HepG2 (cell line): ENCODE data around the gene NEIL1. TPM values are rescaled to one million over a fixed set of nuclear protein-coding genes. Genes with fewer than 3 reads are reported as not detected.

Source experiments
- ASH2L ChIP-seq: fragments of 300-600, 200-600 bp; sonication (generic); IDR thresholded peaks from 2 replicates; pipeline ENCODE4 v1.7.0; 2017; ENCODE audit warnings: low read depth, mild to moderate bottlenecking, moderate library complexity, mixed read lengths, low read length; ENCODE audit not compliant: insufficient read length
- ATF7-NPFF ChIP-seq: sonication (generic); formaldehyde crosslinking; IDR thresholded peaks from 2 replicates; pipeline ENCODE4 v1.8.1; 2023; ENCODE audit warnings: mild to moderate bottlenecking, low read depth, missing genetic modification reagents, moderate library complexity
- KDM2A ChIP-seq: sonication (generic); formaldehyde crosslinking; IDR thresholded peaks from 2 replicates; pipeline ENCODE4 v1.4.0; 2020; ENCODE audit warnings: low read depth, missing genetic modification reagents, borderline replicate concordance
- NCOA5 ChIP-seq: sonication (generic); formaldehyde crosslinking; IDR thresholded peaks from 2 replicates; pipeline ENCODE4 v1.4.0; 2020; ENCODE audit warnings: missing genetic modification reagents
- SALL2 ChIP-seq: sonication (generic); formaldehyde crosslinking; IDR thresholded peaks from 2 replicates; pipeline ENCODE4 v1.8.1; 2023; ENCODE audit warnings: mild to moderate bottlenecking, missing genetic modification reagents, inconsistent platforms
- SATB2 ChIP-seq: sonication (generic); formaldehyde crosslinking; IDR thresholded peaks from 2 replicates; pipeline ENCODE4 v1.5.0; 2020; ENCODE audit warnings: missing genetic modification reagents
- SNAPC4 ChIP-seq: sonication (generic); formaldehyde crosslinking; IDR thresholded peaks from 2 replicates; pipeline ENCODE4 v1.4.0; 2020; ENCODE audit warnings: mild to moderate bottlenecking, missing genetic modification reagents
- ZFYVE20 ChIP-seq: sonication (generic); formaldehyde crosslinking; IDR thresholded peaks from 2 replicates; pipeline ENCODE4 v1.8.0; 2023; ENCODE audit warnings: low read depth, mild to moderate bottlenecking, moderate library complexity, missing genetic modification reagents, borderline replicate concordance
- ZNF143 ChIP-seq: sonication (generic); formaldehyde crosslinking; IDR thresholded peaks from 2 replicates; pipeline ENCODE4 v1.4.0; 2020; ENCODE audit warnings: missing genetic modification reagents
- ZNF747 ChIP-seq: sonication (generic); formaldehyde crosslinking; IDR thresholded peaks from 2 replicates; pipeline ENCODE4 v1.8.1; 2023; ENCODE audit warnings: missing genetic modification reagents, mild to moderate bottlenecking, borderline replicate concordance
- polyA plus RNA-seq, 8 experiments: library from polyadenylated mRNA; depleted of rRNA in 3 of 8; stranded (reverse) in 7 of 8; unstranded in 1 of 8; fragments of >200 nt; fragmentation: Illumina TruSeq in 4 of 8; extraction: Trizol in 4 of 8; gene quantifications; 2 replicates each; pipeline versions ENCODE4 v1.2.1 to v1.2.3, GENCODE V29; 2011 to 2016; ENCODE audit warnings: low read depth in 4 of 8, missing spikeins in 1 of 8, mixed read lengths in 1 of 8; ENCODE audit not compliant: insufficient read depth in 1 of 8
- total RNA-seq, 5 experiments: library from RNA; depleted of rRNA; stranded (reverse); fragments of >200 nt; fragmentation: Illumina TruSeq; extraction: Trizol; gene quantifications; 2 replicates each; pipeline ENCODE4 v1.2.3, GENCODE V29; 2016; ENCODE audit warnings: low read depth in 1 of 5
- TF ChIP-seq, protein P1 (sequence below): sonication (generic); formaldehyde crosslinking; IDR thresholded peaks from 2 replicates; pipeline ENCODE4 v1.8.1; 2023; ENCODE audit warnings: mild to moderate bottlenecking, inconsistent platforms, moderate library complexity, missing genetic modification reagents, borderline replicate concordance
- TF ChIP-seq, protein P2 (sequence below): sonication (generic); formaldehyde crosslinking; IDR thresholded peaks from 2 replicates; pipeline ENCODE4 v1.5.1; 2020; ENCODE audit warnings: mild to moderate bottlenecking, missing genetic modification reagents, borderline replicate concordance
- TF ChIP-seq, protein P3 (sequence below): sonication (generic); formaldehyde crosslinking; IDR thresholded peaks from 2 replicates; pipeline ENCODE4 v1.5.0; 2020; ENCODE audit warnings: missing genetic modification reagents
- TF ChIP-seq, protein P4 (sequence below): sonication (generic); formaldehyde crosslinking; IDR thresholded peaks from 2 replicates; pipeline ENCODE4 v1.4.0; 2020; ENCODE audit warnings: missing genetic modification reagents, borderline replicate concordance

The NEIL1 gene
- total and polyA plus RNA-seq, 2 of the 13 experiments (the other 11 are each of a cell fraction or from before 2014, with no cell fraction given): 10.4 to 15.5 TPM

DNA sequence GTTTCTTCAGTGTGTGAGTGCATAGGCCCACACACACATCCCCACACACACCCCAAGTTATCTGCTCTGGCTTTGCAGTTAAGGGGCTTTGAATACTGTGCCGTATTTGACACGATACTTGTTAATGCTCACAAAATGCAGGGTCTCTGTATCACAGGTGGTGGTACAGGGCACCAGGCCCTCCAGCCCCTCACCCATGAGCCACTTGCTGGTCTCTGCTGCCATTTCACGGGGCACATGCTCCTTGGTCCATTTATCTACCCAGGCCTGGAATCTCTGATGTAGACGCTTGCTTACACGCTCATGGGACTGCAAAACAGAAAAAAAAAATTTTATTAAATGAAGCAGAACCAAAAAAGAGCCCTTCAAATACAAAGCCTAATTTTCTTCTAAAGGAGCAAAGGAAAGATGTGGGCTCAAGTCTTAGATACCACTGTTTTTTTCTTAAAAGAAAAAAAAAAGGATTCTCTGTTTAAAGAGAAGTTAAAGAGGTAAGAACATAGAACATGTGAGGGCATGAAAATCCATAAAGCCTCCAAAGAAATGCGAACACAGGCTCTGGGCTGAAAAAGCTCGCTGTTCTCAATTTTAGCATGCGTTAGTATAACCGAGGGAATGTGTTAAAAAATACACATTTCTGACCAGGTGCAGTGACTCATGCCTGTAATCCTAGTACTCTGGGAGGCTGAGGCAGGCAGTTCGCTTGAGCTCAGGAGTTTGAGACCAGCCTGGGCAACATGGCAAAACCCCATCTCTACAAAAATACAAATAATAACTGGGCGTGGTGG is 25.3 kb downstream of the NEIL1 start (continued):
- TF ChIP-seq, protein P1, sequence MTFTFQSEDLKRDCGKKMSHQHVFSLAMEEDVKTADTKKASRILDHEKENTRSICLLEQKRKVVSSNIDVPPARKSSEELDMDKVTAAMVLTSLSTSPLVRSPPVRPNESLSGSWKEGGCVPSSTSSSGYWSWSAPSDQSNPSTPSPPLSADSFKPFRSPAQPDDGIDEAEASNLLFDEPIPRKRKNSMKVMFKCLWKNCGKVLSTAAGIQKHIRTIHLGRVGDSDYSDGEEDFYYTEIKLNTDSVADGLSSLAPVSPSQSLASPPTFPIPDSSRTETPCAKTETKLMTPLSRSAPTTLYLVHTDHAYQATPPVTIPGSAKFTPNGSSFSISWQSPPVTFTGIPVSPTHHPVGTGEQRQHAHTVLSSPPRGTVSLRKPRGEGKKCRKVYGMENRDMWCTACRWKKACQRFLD: no peak
- TF ChIP-seq SATB2 (CRISPR knock-in tag): no peak
- no peak for TF ChIP-seq ZFYVE20 (CRISPR knock-in tag)
- no peak for TF ChIP-seq SNAPC4
- TF ChIP-seq, protein P2, sequence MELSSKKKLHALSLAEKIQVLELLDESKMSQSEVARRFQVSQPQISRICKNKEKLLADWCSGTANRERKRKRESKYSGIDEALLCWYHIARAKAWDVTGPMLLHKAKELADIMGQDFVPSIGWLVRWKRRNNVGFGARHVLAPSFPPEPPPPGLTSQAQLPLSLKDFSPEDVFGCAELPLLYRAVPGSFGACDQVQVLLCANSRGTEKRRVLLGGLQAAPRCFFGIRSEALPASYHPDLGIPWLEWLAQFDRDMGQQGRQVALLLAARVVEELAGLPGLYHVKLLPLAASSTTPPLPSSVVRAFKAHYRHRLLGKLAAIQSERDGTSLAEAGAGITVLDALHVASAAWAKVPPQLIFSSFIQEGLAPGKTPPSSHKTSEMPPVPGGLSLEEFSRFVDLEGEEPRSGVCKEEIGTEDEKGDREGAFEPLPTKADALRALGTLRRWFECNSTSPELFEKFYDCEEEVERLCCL: no peak
- no peak for TF ChIP-seq ATF7-NPFF (CRISPR knock-in tag)
- no peak for TF ChIP-seq ASH2L
- TF ChIP-seq, protein P3, sequence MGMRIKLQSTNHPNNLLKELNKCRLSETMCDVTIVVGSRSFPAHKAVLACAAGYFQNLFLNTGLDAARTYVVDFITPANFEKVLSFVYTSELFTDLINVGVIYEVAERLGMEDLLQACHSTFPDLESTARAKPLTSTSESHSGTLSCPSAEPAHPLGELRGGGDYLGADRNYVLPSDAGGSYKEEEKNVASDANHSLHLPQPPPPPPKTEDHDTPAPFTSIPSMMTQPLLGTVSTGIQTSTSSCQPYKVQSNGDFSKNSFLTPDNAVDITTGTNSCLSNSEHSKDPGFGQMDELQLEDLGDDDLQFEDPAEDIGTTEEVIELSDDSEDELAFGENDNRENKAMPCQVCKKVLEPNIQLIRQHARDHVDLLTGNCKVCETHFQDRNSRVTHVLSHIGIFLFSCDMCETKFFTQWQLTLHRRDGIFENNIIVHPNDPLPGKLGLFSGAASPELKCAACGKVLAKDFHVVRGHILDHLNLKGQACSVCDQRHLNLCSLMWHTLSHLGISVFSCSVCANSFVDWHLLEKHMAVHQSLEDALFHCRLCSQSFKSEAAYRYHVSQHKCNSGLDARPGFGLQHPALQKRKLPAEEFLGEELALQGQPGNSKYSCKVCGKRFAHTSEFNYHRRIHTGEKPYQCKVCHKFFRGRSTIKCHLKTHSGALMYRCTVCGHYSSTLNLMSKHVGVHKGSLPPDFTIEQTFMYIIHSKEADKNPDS: no peak
- no peak for TF ChIP-seq ZNF747 (CRISPR knock-in tag)
- TF ChIP-seq, protein P4, sequence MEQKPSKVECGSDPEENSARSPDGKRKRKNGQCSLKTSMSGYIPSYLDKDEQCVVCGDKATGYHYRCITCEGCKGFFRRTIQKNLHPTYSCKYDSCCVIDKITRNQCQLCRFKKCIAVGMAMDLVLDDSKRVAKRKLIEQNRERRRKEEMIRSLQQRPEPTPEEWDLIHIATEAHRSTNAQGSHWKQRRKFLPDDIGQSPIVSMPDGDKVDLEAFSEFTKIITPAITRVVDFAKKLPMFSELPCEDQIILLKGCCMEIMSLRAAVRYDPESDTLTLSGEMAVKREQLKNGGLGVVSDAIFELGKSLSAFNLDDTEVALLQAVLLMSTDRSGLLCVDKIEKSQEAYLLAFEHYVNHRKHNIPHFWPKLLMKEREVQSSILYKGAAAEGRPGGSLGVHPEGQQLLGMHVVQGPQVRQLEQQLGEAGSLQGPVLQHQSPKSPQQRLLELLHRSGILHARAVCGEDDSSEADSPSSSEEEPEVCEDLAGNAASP (CRISPR knock-in tag): no peak
- no peak for TF ChIP-seq NCOA5 (CRISPR knock-in tag)
- TF ChIP-seq SALL2: no peak
- no peak for TF ChIP-seq KDM2A (CRISPR knock-in tag)
- no peak for TF ChIP-seq ZNF143
